GM03348 (cell line): ENCODE measurements around the gene CACNA1I.
"Not testable (repeated sequence)": the region's sequence is repeated elsewhere in the genome, so short reads cannot be mapped to it uniquely, and the experiment has no call there.

ENCODE experiments used
- DNase-seq: peaks from one replicate; pipeline ENCODE4 v3.0.0; 2012; ENCODE audit warnings: low spot score

CACNA1I gene

GRCh38 chr22:39570665-39571064 lies at the start of gene CACNA1I:
TSS of gene CACNA1I (plus strand) at chr22:39570753. CDS start at chr22:39570753, 0 bp downstream.
- no peak for DNase-seq

GRCh38 chr22:39521106-39521885 lies 49.3 kb upstream of the CACNA1I start:
- DNase-seq: not testable (repeated sequence)

- DNase-seq: not testable (repeated sequence)
These were observed 48.5 kb upstream of the CACNA1I start for GRCh38 chr22:39522091-39522490.

- DNase-seq: peak; percentile 59
These were observed 47.8 kb upstream of the CACNA1I start for GRCh38 chr22:39522567-39523300.

- no peak for DNase-seq
These were observed 46.3 kb upstream of the CACNA1I start for GRCh38 chr22:39524089-39524752.

GRCh38 chr22:39524753-39525657 lies 45.5 kb upstream of the CACNA1I start:
- no peak for DNase-seq

GRCh38 chr22:39525658-39525975 lies 44.9 kb upstream of the CACNA1I start:
- no peak for DNase-seq

DNA sequence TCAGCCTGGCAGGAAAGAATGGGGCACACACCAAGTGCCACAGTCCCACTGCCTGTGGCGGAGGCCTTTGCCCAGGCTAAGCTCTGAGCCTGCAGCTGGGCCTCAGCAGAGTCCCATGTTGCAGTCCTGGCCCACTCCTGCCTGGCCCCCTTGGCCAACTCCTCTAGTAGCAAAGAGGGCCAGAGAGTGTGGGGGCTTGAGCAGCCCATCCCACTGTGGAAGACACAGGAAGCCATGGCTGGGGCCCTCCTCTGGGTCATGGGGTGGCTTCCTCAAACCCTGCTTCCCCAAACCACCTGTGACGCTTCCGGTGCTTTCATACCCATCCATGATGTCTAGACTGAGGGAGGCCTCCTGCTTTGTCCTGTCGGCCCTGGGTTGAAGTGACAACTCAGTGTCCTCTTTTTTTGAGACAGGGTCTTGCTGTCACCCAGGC lies 43.8 kb upstream of the CACNA1I start:
- DNase-seq: no peak

GRCh38 chr22:39527481-39527961 lies 43.0 kb upstream of the CACNA1I start:
- no peak for DNase-seq

DNA sequence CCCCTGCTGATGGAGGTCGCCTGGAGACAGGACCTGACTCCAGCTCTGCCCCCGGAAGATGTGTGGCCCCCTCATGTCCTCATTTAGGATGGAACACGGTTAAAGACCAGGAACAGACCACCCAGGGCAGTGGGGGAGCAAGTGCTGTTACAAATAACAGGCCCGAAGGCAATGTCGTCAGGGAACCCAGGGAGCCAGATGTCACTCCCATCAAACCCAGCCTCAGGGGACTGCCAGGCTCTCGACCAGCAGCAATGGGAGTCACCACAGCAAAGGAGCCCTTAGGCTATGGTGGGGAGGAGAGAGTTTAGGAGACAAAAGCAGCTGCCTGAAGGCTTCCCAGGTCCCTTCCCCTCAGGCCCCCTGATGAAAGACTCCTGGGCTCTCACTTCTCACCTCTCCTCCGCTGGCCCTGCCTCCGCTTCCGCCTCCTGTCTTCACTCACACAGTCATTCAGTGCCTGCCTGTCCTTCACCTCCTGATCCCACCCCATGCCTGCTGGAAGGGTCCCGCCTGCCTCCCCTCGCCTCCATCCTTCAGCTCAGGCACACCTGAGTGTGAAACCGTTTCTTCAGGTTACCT lies 42.4 kb upstream of the CACNA1I start:
- DNase-seq: no peak

DNA sequence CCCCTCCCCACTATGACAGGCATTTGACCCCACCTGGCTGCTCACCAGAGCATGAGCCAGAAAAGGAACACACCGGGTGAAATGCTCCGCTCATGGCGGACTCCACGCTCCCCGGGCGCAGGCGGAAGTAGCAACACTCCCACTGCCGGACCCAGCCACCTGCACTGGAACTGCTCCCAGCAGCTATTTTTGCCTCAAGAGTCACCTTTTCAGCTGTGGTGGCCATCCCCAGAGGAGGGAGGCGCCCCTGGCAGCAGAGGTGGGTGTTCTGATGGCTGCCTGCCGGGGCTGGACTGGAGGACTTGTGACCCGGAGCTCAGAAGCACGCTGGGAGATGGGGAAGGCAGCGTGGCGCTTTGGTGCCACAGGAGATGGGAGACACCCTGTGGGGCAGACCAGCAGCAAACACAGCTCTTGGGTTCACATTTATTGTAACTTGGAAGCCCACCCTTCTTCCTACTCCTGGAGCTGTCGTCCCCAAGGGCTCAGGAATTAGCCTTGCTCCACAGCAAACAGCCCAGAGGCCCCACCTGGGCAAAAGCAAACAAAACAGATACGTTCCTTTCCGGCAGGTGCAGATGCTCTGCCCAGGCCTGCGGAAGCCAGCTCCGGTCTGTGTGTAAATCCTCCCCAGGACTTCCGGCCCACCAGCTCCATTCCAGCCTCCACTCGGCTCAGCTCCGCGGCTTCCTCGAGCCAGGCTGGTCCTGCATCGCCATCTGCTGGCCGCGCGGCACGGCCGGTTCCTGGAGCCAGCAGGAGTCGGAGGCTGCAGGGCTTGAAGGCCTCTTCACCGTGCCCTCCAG lies 41.7 kb upstream of the CACNA1I start:
- peak; percentile 91 for DNase-seq

- DNase-seq: no peak
These were observed 41.1 kb upstream of the CACNA1I start for GRCh38 chr22:39529487-39529851.

DNA sequence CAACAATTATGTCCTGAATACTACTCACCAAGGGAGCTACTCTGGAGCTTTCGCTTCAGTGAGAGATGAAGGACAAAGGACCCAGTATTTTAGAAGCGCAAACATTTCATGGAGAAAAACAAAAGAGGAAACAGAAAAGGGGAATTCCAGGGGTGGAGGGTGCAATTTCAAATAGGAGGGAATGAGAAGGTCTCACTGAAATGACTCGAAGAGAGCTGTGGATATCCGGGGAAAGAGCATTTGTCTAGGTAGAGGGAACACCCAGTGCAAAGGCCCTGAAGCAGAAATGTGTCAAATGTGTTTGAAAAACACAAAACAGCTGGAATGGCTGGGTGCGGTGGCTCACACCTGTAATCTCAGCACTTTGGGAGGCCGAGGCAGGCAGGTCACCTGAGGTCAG lies 40.4 kb upstream of the CACNA1I start:
- DNase-seq: no peak

- DNase-seq: peak; percentile 55
These were observed 39.7 kb upstream of the CACNA1I start for GRCh38 chr22:39530692-39531331.

DNA sequence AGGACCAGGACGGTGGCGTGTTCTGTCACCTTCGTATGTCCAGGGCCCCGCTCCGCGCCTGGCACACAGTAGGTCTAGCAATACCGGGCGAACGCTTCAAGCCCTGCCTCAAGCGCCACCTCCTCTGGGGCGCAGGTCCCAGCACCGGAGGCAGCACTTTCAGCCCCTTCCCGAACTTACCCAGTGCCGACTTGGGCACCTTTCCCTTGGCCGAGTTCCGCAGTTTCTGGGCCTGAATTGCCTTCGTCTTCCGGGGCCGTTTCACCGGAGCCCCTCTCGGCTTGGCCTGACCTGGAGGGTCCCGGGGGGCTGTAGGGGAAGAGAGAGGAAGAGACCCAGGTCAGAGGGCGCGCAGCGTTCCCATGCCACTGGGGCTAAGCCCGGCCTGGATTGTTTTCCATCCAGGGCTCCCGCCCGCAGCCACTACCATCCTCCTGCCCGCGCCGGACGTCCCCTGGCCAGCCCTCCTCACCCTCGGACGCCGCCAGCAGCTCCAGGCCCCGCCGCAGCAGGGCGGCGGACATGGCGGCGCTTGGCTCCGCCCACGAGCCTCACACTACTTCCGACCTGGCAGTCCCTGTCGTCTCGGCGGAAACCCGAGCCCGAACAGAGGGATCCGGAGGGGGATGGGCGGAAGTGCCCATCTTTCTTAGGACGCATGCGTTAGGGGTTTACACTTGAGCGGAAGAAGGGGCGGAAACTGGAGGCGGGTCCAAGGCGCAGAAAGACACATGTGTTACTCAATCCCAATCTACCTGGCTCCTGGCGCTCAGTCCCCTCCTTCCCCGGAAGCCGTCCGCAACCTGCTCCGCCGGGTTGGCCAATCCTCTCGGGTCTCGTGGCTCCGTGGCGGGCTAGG lies 38.1 kb upstream of the CACNA1I start, which contains the start of gene RPS19BP1:
RPS19BP1 (minus strand) TSS at position 534 of the 859 bp plus-strand sequence; CDS start at position 524, 10 bp downstream.
- DNase-seq: peak; percentile 96

- no peak for DNase-seq
These were observed 36.5 kb upstream of the CACNA1I start for GRCh38 chr22:39534092-39534506.

GRCh38 chr22:39534591-39535356 lies 35.8 kb upstream of the CACNA1I start:
- peak; percentile 91 for DNase-seq

DNA sequence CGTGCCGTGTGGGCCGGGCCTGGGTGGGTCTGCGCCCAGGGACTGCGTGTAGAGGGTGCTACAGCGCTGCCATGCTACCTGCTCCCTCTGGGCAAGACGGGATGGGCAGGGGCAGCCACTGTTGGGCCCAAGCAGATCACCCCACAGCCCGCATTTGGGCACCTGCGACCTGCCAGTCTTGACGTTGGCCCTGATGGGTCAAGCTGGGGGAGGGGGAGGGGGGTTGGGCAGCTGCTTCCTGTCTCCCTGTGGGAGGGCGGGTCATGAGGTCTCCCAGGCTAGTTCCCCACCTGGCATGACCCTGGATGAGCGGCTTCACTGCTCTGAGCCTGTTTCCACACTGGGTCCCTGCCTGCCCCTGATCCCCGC lies 35.2 kb upstream of the CACNA1I start:
- no peak for DNase-seq
